Right ventricle myocardium superior (tissue), 1 donor: Measurements from ENCODE around the gene AOAH. TPM values are rescaled to one million over a fixed set of nuclear protein-coding genes. Genes with fewer than 3 reads are reported as not detected.
"Not testable (repeated sequence)": the region's sequence is repeated elsewhere in the genome, so short reads cannot be mapped to it uniquely, and the experiment has no call there.

Source experiments
- ATAC-seq: fragments of 200-7000 bp; cut with Tn5 transposase; one replicate; pipeline ENCODE4 v1.9.1; 2020; ENCODE audit warnings: mild to moderate bottlenecking; ENCODE audit not compliant: poor library complexity
- DNase-seq: peaks from one replicate; pipeline ENCODE4 v3.0.0-alpha.2; 2020
- intact Hi-C: fragments of 100-400 bp; cut with DNase I; formaldehyde crosslinking; loops from one replicate; pipeline ENCODE4 v1.11.2; 2022
- total RNA-seq: library from RNA; stranded (reverse); fragmentation: NEBNext Ultra II Directional; extraction: Animal tissue kit (Norgen Biotek cat#: 25700); gene quantifications from one replicate; pipeline ENCODE4 v1.2.1, GENCODE V29; 2021
- donor health status: DM: no; HTN: yes; CAD: no; lungs with severe emphysema.

The AOAH gene
- total RNA-seq, 1 donor from 2014 or later = 2.7 TPM

DNA sequence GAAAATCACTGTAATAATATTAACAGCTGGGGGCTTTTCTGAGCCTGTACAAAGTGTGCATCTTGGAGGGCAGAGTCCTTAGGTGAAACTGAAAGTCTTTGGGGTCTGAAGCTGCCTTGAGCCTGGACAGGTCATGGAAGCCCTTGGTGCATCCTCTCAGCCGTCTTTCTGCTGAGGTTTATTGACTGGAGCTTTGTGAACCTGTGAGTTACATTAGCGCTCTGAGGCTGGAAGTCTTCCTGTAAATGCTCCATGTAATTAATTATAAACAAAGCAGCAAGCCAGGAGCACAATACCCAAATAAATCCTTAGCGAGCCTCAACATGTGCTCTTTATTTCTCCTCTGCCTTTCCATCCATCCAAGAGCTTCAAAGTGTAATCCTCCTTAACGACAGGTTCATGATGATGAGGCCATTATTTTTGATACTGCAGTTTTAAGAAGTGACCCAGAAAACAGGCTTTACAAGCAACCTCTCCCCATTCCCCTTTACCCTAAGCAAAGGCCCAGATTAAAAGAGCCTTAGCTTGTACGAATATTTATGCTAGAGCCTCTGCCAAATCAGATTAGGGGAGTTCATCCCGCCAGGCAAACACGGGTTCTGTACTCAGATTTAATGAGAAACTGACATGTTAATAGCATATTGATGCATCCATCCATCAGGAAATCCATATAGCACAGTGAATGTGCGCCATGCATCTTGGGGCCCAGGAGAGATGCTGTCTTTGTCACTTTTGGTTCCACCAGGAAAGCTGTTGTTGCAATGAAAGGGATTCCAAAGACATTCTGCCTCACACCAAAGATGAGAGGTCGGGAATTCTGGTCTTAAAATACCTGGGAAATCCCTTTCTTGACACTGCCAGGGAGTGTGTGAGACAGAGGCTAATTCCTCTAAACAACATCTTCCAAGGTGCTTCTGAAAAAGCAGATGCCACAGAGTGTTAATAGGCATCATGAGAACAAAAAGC is 216.5 kb downstream of the AOAH start:
- intact Hi-C loops = no loop called here
- no peak for ATAC-seq
- DNase-seq = no peak

DNA sequence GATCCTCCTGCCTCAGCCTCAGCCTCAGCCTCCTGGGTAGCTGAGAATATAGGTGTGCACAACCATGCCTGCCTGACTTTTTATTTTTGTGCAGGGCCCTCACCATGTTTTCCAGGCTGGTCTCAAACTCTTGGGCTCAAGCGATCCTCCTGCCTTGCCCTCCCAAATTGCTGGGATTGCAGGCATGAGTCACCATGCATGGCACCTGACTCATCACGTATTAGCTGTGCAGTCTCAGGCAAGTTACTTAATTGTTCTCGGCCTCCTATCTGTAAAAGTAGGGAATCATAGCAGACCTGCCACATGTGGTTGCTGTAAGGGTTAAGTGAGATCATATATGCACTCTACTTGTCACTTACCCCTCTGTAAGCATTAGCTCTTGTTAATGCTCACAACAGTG is 217.5 kb downstream of the AOAH start:
- DNase-seq = no peak
- no peak for ATAC-seq
- intact Hi-C loops = no loop called here

DNA sequence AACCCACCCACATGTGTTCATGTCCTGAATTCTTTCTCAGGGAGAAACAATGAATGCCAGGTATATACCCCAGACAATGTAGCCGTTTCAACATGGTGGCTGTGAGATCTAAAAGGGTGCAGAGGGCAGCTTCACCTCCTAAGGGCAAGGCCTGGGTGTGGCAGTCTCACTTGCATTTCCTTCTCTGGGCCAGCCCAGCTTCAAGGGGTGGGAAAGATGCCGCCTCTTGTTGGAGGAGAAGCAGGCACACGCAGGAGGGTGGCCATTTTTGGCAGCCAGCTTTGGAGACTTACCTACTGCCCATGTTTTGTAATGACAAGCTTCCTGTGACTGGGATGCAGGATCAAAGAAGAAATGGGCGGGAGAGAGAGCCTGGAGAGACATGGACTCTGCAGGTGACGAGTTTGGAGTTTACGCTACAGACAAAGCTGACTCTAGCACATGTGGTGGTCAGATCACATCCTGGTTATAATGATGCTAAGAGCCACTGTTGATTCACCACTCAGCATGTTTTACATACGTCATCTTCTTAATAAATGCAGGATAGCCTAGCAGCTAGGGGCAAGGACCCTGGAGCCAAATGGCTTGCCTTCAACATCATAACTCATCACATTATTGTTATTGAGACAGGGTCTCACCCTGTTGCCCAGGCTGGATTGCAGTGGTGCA is 218.0 kb downstream of the AOAH start:
- intact Hi-C loops = no loop called here
- DNase-seq = no peak
- ATAC-seq = no peak

DNA sequence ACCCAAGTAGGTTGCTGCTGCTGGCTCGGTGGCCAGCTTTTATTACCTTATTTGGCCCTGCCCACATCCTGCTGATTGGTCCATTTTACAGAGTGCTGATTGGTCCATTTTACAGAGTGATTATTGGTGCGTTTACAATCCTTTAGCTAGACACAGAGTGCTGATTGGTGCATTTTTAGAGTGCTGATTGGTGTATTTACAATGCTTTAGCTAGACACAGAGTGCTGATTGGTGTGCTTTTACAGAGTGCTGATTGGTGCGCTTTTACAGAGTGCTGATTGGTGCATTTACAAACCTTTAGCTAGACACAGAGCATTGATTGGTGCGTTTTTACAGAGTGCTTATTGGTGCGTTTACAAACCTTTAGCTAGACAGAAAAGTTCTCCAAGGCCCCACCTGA is 219.7 kb downstream of the AOAH start:
- ATAC-seq, intact Hi-C loops, DNase-seq: not testable (repeated sequence)

DNA sequence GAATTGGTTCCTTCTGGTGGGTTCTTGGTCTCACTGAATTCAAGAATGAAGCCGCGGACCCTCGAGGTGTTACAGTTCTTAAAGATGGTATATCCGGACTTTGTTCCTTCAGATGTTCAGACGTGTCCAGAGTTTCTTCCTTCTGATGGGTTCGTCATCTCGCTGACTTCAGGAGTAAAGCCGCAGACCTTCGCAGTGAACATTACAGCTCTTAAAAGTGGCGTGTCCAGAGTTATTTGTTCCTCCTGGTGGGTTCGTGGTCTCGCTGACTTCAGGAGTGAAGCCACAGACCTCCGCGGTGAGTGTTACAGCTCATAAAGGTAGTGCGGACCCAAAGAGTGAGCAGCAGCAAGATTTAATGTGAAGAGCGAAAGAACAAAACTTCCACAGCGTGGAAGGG is 220.1 kb downstream of the AOAH start:
- intact Hi-C loops, ATAC-seq, DNase-seq: not testable (repeated sequence)

DNA sequence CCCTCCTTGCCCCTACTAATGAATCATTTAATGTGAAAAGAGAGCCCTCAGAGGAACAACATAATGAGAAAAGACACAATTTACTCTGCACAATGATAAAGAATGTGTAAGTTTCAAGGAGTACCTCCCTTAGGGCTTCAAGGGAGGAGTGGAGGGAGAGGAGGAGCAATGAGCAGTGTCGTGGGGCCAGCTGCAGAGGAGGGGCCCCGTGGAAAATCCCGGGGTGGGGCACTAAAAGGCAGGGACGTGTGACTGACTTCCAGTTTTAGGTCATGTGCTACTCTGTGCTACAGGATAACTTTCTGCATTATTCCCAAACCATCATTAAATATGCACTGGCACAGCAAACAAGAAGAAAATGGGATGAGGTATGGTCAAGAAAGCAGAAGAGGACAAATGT is 226.5 kb downstream of the AOAH start:
- ATAC-seq = no peak
- intact Hi-C loops = no loop called here
- DNase-seq = no peak

DNA sequence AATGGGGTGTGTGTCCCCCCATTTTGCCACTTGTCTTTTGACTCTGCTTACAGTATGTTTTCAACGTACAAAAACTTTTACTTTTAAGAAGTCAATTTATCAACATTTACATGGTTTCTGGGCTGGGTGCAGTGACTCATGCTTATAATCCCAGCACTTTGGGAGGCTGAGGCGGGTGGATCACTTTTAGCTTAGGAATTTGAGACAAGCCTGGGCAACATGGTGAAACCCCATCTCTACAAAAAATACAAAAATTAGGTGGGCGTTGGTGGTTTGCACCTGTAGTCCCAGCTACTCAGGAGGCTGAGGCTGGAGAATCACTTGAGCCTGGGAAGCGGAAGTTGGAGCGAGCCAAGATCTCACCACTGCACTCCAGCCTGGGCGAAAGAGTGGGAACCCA is 227.1 kb downstream of the AOAH start:
- DNase-seq, ATAC-seq, intact Hi-C loops: not testable (repeated sequence)

DNA sequence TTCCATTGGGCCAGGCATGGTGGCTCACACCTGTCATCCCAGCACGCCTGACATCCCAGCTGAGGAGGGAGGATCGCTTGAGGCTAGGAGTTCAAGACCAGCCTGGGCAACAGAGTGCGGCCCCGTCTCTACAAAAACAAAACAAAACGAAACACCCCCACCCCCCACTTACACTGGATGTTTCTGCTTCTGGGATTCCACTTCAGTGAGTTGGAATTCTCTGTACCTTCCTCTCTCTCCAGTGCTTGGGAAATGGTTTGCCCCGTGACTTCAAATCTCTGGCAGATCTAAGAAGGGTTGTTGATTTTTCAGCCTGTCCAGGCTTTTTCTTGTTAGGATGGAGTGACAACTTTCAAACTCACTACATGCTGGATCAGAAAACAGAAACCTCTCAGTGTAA is 227.7 kb downstream of the AOAH start:
- no peak for ATAC-seq
- intact Hi-C loops = no loop called here
- DNase-seq = no peak

DNA sequence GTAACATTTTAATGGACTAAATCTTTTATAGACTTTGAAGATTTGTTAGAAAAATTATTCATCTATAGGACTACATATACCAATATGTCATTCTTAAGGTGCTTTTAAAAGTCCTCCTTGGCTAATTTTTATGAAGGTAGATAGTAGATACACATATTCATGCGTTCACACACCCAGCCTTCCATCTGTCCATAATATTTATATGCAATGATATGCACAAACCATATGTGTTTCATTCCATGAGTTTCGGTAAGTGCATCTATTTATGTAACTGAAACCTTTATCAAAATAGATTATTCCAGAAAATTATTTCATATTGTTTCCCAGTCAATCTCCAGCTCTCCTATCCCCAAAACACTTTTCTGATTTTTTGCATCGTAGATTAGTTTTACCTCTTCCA is 233.0 kb downstream of the AOAH start:
- no peak for DNase-seq
- intact Hi-C loops = no loop called here
- ATAC-seq = no peak

DNA sequence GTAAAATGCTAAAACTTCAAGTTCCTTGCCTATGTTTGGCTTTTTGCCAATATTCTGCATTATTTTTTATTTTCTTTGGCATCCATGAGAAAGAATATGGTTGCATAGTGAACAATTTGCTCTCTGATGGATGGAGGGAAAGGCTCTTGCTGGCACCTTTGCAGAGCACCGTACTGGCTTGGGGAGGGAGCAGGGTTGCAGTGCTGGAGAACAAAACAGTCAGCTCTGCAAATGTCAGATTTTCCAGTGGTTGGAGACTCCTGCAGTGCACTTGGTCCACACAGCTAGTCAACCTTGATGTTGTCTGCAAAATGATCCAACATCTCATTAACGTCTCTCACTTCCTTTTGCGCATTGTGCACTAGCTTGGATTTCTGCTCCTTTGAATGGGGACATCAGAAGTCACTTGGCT is 233.9 kb downstream of the AOAH start:
- intact Hi-C loops = no loop called here
- ATAC-seq = no peak
- no peak for DNase-seq

DNA sequence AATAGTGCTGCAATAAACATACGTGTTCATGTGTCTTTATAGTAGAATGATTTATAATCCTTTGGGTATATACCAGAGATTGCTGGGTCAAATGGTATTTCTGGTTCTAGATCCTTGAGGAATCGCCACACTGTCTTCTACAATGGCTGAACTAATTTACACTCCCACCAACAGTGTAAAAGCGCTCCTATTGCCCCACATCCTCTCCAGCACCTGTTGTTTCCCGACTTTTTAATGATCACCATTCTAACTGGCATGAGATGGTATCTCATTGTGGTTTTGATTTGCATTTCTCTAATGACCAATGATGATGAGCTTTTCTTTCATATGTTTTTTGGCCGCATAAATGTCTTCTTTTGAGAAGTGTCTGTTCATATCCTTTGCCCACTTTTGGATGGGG is 235.6 kb downstream of the AOAH start:
- not testable (repeated sequence) for DNase-seq, ATAC-seq
- intact Hi-C loops = loop anchor here (1.0 to 5.0 kb wide), 2 partner anchors 184 to 713 kb away; no protein-coding TSS in a partner anchor

DNA sequence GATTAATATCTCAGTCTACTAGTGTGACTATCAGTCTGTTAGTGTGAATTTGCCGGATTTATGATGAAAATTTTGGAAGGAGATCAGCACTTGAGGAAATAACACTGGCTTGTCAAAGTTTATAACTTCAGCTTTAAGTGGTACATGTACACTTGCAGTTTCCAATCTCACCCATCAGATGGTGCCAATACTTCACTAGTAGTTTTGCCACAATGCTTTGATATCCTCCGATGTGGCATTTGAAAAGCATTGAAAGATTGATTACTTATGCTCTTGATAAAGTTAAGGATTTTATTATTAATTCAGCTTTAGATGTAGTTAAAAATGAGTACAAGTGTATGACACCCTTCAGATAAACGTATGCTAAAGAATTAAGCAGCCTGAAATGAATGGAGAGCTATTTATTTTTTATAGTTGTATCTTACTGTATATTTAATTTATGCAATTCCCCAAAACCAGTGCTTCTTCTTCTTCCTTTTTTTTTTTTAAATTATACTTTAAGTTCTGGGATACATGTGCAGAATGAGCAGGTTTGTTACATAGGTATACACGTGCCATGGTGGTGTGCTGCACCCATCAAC is 236.4 kb downstream of the AOAH start:
- intact Hi-C loops = loop anchor here (5.0 kb wide), 1 partner anchor 184 kb away; no protein-coding TSS in a partner anchor
- no peak for DNase-seq
- ATAC-seq = peak; percentile 53

DNA sequence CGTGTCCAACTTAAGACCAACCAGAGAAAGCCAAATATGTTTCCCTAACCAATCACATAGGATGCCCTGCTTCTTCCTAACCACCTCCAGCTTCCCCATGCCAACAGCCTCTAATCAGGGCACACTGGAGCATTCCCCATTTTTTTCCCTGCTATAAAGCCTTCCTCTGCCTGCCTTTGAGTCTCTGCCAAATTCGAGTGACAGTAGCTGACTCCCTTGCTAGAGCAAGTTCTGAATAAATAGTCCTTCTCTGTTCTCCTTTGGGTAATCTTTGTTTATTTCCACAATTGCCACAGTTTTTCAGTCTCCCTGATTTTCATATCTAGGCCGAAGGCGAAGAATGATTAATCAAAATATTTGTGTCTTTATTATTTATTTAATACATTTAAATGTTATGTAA is 238.0 kb downstream of the AOAH start:
- ATAC-seq = no peak
- intact Hi-C loops = loop anchor here (5.0 kb wide), 1 partner anchor 186 kb away; no protein-coding TSS in a partner anchor

DNA sequence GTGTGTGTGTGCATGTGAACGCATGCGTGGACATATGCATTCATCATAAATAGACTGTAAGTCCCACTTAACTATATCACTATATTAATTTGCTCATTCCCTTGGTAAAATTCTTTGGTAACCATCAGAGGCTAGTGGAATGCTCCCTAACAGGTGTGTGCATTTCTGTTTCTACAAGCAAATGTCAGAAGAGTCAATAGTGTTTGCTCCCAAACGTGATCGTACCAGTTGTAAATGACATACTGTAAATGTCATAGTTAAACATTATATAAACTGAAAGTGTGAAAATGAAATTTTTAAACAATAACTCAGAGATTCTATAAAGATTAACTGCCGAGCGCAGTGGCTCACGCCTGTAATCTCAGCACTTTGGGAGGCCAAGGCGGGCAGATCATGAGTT is 240.0 kb downstream of the AOAH start:
- intact Hi-C loops = no loop called here
- ATAC-seq (no peak), DNase-seq (no peak)

More for the DNA sequence above, 238.0 kb downstream of the AOAH start:
- DNase-seq = no peak

DNA sequence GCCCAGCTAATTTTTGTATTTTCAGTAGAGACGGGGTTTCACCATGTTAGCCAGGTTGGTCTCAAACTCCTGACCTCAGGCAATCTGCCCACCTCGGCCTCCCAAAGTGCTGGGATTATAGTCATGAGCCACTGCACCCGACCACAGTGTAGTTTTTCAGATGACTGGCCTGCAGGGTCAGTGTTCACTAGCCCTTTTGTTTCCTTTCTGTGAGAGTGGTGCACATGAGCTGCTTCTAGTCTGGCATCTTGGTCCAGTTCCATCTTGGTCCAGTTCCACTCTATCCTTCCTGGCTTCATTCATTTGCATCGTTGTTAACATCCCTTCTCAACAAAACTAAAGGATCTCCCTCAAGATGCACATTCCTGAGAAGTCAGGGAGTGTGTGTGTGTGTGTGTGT is 240.4 kb downstream of the AOAH start:
- ATAC-seq, DNase-seq, intact Hi-C loops: not testable (repeated sequence)

DNA sequence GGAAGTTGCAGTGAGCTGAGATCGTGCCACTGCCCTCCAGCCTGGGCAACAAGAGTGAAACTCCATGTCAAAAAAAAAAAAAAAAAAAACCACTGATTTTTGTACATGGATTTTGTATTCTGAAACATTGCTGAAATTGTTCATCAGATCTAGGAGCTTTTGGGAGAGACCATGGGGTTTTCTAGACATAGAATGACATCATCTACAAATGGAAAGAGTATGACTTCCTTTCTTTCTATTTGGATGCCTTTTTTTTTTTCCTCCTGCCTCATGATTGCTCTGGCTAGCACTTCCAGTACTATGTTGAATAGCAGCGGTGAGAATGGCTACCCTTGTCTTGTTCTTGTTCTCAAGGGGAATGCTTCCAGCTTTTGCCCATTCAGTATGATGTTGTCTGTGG is 245.5 kb downstream of the AOAH start:
- ATAC-seq = no peak
- intact Hi-C loops = no loop called here
- DNase-seq = no peak

DNA sequence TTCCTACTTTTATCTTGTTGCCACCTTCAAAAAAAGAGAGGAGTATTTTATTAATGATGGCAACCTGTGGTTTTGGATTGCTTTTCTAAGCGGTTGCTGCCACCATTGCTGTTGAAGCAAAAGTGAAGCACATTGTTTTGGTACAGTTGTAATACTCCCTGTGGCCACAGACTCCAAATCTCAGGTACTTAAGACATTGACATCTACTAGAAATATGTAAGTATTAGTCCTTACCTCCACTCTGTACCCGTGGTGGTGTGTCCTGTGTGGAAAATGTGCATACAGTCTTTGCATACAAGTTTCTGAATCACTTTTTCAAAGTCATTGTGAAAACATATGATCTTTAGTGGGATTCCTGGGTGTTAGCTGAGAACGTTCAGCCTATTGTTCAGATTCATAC is 248.9 kb downstream of the AOAH start:
- no peak for ATAC-seq
- no peak for DNase-seq
- intact Hi-C loops = no loop called here

DNA sequence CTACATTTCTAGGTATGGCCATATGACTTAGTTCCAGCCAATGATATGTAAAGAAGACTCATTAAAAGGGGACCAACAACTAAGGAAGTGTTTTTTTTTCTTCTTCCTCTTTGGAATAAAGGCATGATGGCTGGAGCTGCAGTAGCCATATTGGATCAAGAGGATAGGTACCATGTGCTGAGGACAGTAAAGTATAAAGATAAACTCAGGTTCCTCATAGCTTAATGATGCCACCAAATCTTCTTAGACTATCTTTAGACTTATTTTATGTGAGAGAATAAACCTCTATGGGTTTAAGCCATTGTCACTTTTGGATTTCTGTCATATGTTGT is 249.3 kb downstream of the AOAH start:
- DNase-seq = no peak
- intact Hi-C loops = no loop called here
- no peak for ATAC-seq

DNA sequence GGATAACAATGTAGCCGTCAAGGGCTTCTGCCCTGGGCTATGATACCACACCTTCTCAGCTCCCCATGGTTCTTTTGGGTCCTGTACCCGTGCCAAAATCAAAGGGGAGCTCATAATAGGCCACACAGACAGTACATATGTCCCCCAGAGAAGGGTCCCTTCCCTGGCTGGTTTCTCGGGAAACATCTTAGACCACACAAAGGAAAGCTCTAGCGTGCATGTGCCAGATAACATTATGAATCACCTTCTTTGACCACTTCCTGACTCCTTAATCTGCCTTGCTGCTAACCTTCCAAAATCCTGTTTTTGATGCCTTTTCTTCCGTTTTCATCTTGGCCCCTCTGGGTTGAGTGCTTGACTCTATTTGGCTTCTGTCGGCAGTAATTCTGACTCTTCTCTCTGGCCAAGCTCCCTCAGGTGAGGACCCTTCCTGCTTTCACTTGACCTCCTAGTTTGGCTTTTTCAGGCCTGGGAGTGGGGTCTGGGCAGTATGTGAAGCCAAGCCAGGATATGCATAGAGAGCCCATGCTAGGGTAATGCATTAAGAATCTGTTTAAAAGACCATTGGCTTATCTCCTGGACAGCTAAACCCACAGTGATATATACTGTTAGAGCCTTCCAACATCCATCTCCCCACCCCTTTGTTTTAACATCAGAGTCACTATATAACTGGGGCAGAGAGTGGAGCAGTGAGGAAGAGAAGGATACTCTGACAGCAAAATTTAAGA is 249.8 kb downstream of the AOAH start:
- ATAC-seq = no peak
- intact Hi-C loops = no loop called here
- DNase-seq = no peak
